HepG2 (cell line): ENCODE measurements around the gene MTA1. TPM values are rescaled to one million over a fixed set of nuclear protein-coding genes. Genes with fewer than 3 reads are reported as not detected.
A peak's percentile ranks its signal among the peaks of the same experiment; 100 is the strongest.

ENCODE experiments used
- AHR ChIP-seq: IDR thresholded peaks from 2 replicates; pipeline ENCODE4 v1.6.1; 2018; ENCODE audit warnings: missing genetic modification reagents, missing compliant biosample characterization
- BHLHE40 ChIP-seq: IDR thresholded peaks from 2 replicates; pipeline ENCODE4 v1.6.1; 2011; ENCODE audit warnings: low read length, improper control_type of control experiment
- EP300 ChIP-seq, 3 experiments: sonication (generic) in 1 of 3; formaldehyde crosslinking in 1 of 3; IDR thresholded peaks; 2 replicates each; pipeline versions ENCODE4 v1.5.1 to v1.6.1; 2011 to 2020; ENCODE audit warnings: low read depth in 2 of 3, low read length in 2 of 3, borderline replicate concordance in 1 of 3, improper control_type of control experiment in 1 of 3, mild to moderate bottlenecking in 1 of 3, missing genetic modification reagents in 1 of 3, moderate library complexity in 1 of 3
- GATA4 ChIP-seq: sonication (generic); IDR thresholded peaks from 2 replicates; pipeline ENCODE4 v1.6.1; 2016; ENCODE audit warnings: antibody characterized with exemption, low read depth, borderline replicate concordance
- GPBP1L1 ChIP-seq: sonication (generic); formaldehyde crosslinking; IDR thresholded peaks from 2 replicates; pipeline ENCODE4 v1.5.0; 2020; ENCODE audit warnings: mild to moderate bottlenecking, missing genetic modification reagents
- HMGXB4 ChIP-seq, 2 experiments: sonication (generic) in 1 of 2; formaldehyde crosslinking in 1 of 2; IDR thresholded peaks; 2 replicates each; pipeline versions ENCODE4 v1.4.0 to v1.6.1; 2018 to 2020; ENCODE audit warnings: missing genetic modification reagents in 2 of 2, borderline replicate concordance in 1 of 2, low read depth in 1 of 2, mild to moderate bottlenecking in 1 of 2, missing biosample characterization in 1 of 2
- KLF9 ChIP-seq: IDR thresholded peaks from 2 replicates; pipeline ENCODE4 v1.6.1; 2016; ENCODE audit warnings: low read depth
- POLR2A ChIP-seq, 2 experiments: IDR thresholded peaks; 2 replicates each; pipeline ENCODE4 v1.6.1; 2011; ENCODE audit warnings: low read depth in 2 of 2, low read length in 2 of 2, mild to moderate bottlenecking in 1 of 2, moderate library complexity in 1 of 2; ENCODE audit not compliant: insufficient read depth in 1 of 2
- RNF219 ChIP-seq: sonication (generic); formaldehyde crosslinking; IDR thresholded peaks from 2 replicates; pipeline ENCODE4 v1.5.0; 2020; ENCODE audit warnings: mild to moderate bottlenecking, missing genetic modification reagents
- SMAD9 ChIP-seq: sonication (generic); formaldehyde crosslinking; IDR thresholded peaks from 2 replicates; pipeline ENCODE4 v1.5.1; 2020; ENCODE audit warnings: mild to moderate bottlenecking, missing genetic modification reagents
- TOPORS ChIP-seq: sonication (generic); formaldehyde crosslinking; IDR thresholded peaks from 2 replicates; pipeline ENCODE4 v1.8.0; 2023; ENCODE audit warnings: mild to moderate bottlenecking, missing genetic modification reagents
- TP53 ChIP-seq: sonication (generic); formaldehyde crosslinking; conservative IDR thresholded peaks from 2 replicates; pipeline ENCODE4 v1.4.0; 2020; ENCODE audit warnings: missing genetic modification reagents
- YY1 ChIP-seq: IDR thresholded peaks from 2 replicates; pipeline ENCODE4 v1.6.1; 2011; ENCODE audit warnings: low read length, low read depth, moderate library complexity, mild to moderate bottlenecking; ENCODE audit not compliant: insufficient read depth, insufficient replicate concordance
- ZFP37 ChIP-seq: sonication (generic); formaldehyde crosslinking; IDR thresholded peaks from 2 replicates; pipeline ENCODE4 v1.4.0; 2020; ENCODE audit warnings: missing genetic modification reagents, borderline replicate concordance
- ZFP62 ChIP-seq: sonication (generic); formaldehyde crosslinking; IDR thresholded peaks from 2 replicates; pipeline ENCODE4 v1.4.0; 2020; ENCODE audit warnings: missing genetic modification reagents
- ZNF10 ChIP-seq: sonication (generic); formaldehyde crosslinking; IDR thresholded peaks from 2 replicates; pipeline ENCODE4 v1.4.0; 2020; ENCODE audit warnings: mild to moderate bottlenecking, low read depth, missing genetic modification reagents, borderline replicate concordance
- ZNF441 ChIP-seq: sonication (generic); formaldehyde crosslinking; IDR thresholded peaks from 2 replicates; pipeline ENCODE4 v1.7.0; 2021; ENCODE audit warnings: missing genetic modification reagents, borderline replicate concordance
- ZNF724P ChIP-seq: sonication (generic); formaldehyde crosslinking; IDR thresholded peaks from 2 replicates; pipeline ENCODE4 v1.8.0; 2022; ENCODE audit warnings: missing genetic modification reagents, borderline replicate concordance
- ZNF781 ChIP-seq: sonication (generic); formaldehyde crosslinking; IDR thresholded peaks from 2 replicates; pipeline ENCODE4 v1.5.1; 2020; ENCODE audit warnings: borderline replicate concordance, mild to moderate bottlenecking, missing genetic modification reagents; ENCODE audit errors: not compliant biosample characterization
- ZNF790 ChIP-seq: sonication (generic); formaldehyde crosslinking; IDR thresholded peaks from 2 replicates; pipeline ENCODE4 v1.8.0; 2022; ENCODE audit warnings: missing genetic modification reagents, mild to moderate bottlenecking, borderline replicate concordance
- polyA plus RNA-seq, 8 experiments: library from polyadenylated mRNA; depleted of rRNA in 3 of 8; stranded (reverse) in 7 of 8; unstranded in 1 of 8; fragments of >200 nt; fragmentation: Illumina TruSeq in 4 of 8; extraction: Trizol in 4 of 8; gene quantifications; 2 replicates each; pipeline versions ENCODE4 v1.2.1 to v1.2.3, GENCODE V29; 2011 to 2016; ENCODE audit warnings: low read depth in 4 of 8, missing spikeins in 1 of 8, mixed read lengths in 1 of 8; ENCODE audit not compliant: insufficient read depth in 1 of 8
- total RNA-seq, 5 experiments: library from RNA; depleted of rRNA; stranded (reverse); fragments of >200 nt; fragmentation: Illumina TruSeq; extraction: Trizol; gene quantifications; 2 replicates each; pipeline ENCODE4 v1.2.3, GENCODE V29; 2016; ENCODE audit warnings: low read depth in 1 of 5
- TF ChIP-seq, protein P1 (sequence below): IDR thresholded peaks from 2 replicates; pipeline ENCODE4 v1.6.1; 2012; ENCODE audit warnings: inconsistent platforms

Gene MTA1
- total and polyA plus RNA-seq, 2 of the 13 experiments (the other 11 are each of a cell fraction or from before 2014, with no cell fraction given), result 35.2 to 85.8 TPM

DNA sequence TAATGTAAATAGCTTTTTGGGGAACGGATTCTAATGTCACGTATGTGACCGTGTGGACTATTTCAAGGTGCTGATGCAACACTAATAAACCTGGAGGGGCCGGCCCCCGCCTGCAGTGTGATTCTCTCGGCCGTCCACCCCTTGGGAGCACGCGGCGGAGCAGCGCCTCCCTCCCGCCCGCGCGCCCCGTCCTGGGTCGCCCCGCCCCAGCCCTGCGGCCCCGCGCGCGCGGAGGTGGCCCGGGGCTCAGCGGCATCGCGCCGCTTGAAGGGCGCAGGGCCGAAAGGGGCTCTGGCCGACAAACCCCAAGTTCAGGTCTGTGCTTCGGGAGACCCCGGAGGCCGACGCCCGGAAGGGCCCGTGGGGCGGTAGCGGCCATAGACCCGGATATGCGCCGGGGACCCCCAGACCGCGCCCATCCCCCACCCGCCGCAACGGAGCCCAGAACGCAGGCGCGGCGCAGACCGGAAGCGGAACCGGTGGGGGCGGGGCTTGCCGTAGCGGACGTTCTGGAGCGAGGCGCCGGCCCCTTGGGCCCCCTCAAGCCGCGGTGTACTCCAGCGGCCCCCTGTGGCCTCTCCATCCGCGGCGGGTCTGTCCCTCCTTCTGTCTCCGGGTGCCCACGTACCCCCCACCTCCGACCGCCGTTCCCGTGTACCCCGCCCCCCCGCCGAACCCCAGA lies 21.4 kb upstream of the MTA1 start, which contains the start of gene TEX22 (continued):
- TF ChIP-seq HMGXB4 (CRISPR knock-in tag; IDR thresholded peaks at IDR 0.05; ENCODE audit: borderline replicate concordance in 1 of 2, low read depth in 1 of 2) (peak in 1 of 2 experiments; percentile 40; a peak in 1 of 4 replicates), ZFP62 (CRISPR knock-in tag) (no peak), RNF219 (CRISPR knock-in tag) (no peak), TOPORS (peak; percentile 49; the same call in 1 of the 2 replicates), ZNF441 (0 out of 2 replicates have a peak, but pooled peaks have one; percentile 27), ZFP37 (CRISPR knock-in tag) (0 out of 2 replicates have a peak, but pooled peaks have one; percentile 16), ZNF10 (CRISPR knock-in tag) (no peak), YY1 (peak; percentile 60), GATA4 (0 out of 2 replicates have a peak, but pooled peaks have one; percentile 33), ZNF724P (CRISPR knock-in tag) (no peak; the same call in 1 of the 2 replicates), EP300 (IDR thresholded peaks at IDR 0.05; ENCODE audit: low read depth in 2 of 2, low read length in 2 of 2) (0 out of 4 replicates have a peak, but pooled peaks of 1 of the 2 experiments have one; percentile 13), EP300 (CRISPR knock-in tag; IDR thresholded peaks at IDR 0.05; ENCODE audit: borderline replicate concordance) (peak; percentile 21; the same call in 1 of the 2 replicates), ZNF790 (CRISPR knock-in tag) (no peak), TP53 (CRISPR knock-in tag) (0 out of 2 replicates have a peak, but pooled peaks have one; percentile 16), ZNF781 (no peak), KLF9 (CRISPR knock-in tag) (peak; percentile 79; the same call in 1 of the 2 replicates), AHR (CRISPR knock-in tag) (peak; percentile 48; the same call in 1 of the 2 replicates), GPBP1L1 (CRISPR knock-in tag) (no peak), BHLHE40 (no peak; the same call in 1 of the 2 replicates), POLR2A (IDR thresholded peaks at IDR 0.05; ENCODE audit: insufficient read depth in 1 of 2, low read depth in 2 of 2, low read length in 2 of 2) (peak in 1 of 2 experiments; percentile 85), SMAD9 (no peak)
- TF ChIP-seq, protein P1, sequence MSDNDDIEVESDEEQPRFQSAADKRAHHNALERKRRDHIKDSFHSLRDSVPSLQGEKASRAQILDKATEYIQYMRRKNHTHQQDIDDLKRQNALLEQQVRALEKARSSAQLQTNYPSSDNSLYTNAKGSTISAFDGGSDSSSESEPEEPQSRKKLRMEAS, result peak; percentile 68
